HG02678 (cell line): ENCODE measurements around the gene ZNF398.
A peak's percentile ranks its signal among the peaks of the same experiment; 100 is the strongest.

Source experiments
- ATAC-seq: cut with Tn5 transposase; IDR thresholded peaks from one replicate; pipeline ENCODE4 v1.9.1; 2021; ENCODE audit warnings: mild to moderate bottlenecking, moderate library complexity; ENCODE audit not compliant: unreplicated experiment

ZNF398 gene

DNA sequence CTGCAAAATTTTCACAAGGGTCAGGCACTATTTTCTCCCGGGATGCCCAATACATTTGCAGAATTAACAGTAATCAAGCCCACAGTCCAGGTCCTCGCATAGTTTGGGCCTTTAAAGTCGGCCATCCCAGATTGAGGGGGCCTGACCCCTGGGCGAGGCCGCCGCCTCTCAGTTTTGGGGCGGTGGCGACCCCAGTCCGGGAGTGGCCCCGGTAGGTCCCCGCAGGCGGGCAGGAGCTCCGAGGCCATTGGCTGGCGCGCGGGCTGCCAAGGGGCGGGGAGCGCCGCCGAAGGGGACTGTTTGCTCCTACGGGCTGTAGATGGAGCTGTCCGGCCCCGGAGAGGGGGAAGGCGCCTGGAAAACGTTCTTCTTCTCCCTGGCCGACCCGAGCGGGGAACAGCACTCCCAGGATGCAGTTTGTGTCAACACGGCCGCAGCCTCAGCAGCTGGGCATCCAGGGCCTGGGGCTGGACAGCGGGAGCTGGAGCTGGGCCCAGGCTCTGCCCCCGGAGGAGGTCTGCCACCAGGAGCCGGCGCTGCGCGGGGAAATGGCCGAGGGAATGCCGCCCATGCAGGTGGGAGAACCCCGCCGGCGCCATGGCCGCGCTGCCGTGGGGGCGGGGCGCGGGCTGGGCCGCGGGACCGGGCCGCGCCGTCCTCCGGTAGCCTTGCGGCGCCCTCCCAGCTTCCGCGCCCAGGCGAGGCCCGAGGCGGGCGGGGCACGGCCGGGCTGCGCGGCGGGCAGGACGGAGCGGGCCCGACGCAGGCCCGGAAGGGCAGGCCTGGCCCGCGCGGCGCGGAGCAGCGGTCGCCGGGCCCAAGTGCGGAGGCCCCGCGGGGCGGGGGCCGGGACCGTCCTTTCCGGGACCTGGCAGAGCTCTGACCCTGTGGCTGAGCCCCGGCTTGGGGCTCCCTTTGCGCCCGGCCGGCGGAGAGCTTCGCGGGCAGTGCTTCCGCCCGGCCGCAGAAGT, 48.2 kb downstream of the ZNF398 start, which contains the start of gene ZNF282:
Gene ZNF282 (plus strand): TSS at position 367 of the 971 bp plus-strand sequence. CDS start 44 bp downstream, at position 411.
- peak; percentile 89 for ATAC-seq

DNA sequence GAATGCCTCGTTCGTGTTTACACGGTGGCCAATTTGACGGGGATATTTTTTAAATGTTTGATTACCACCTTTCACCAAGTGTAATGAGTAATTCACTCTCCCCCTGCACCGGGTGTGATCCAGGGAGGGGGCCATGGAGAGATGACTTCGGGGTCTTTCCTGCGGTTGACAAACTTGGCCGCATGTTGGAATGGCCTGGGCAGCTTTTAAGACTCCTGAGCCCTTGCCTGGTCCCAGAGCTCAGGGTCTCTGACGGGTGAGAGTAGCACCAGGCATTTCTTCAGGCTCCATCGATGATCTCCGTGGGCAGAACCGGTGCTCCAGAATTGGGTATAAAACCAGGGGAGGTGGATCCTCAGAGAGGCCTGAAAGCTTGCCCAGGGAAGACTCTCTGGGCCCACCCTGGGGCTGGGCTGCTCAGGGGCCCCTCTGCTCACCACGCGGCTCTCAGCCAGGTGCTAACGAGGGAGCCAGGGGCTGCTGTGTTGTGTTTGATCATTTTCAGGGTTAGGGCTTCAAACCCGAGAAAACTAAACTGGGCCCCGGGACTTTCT, 49.0 kb downstream of the ZNF398 start:
- ATAC-seq, result peak; percentile 8

DNA sequence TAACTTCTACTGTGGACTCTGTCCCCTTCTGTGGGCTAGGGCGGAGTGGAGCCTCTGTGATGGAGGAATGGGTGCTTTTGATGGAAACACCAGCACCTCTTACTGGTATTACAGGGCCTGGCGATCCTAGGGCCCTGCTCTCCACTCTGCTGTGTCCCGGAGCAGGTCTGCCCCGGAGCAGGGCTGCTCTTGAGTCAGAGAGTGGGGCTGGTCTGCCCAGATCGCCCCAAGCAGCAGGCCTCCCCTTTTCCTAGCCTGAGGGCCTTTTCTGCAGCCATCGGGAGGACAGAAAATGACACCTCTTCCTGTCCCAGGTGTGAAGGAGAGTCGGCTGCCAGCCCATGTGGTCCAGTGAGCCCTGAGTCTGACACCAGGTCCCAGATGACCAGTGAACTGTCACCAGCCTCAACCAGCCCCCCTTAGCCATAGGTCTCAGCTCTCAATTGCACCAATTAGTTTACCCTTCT, 49.5 kb downstream of the ZNF398 start:
- peak; percentile 12 for ATAC-seq

DNA sequence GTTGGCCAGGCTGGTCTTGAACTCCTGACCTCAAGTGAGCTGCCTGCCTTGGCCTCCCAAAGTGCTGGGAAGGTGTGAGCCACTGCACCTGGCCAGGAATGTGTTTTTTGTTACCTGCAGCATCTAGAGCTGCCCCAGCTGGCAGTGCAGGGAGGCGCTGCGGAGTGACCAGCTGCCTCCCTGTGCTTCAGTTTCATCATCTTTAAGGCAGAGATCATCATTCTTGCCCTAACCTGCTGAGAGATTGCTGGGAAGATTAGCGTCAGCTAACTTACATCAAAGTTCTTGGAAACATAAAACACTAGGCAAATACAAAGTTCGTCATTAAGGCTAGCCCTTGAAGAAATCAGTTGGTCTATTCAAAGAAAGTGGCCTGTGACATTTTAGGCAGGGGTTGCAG, 50.4 kb downstream of the ZNF398 start:
- no peak for ATAC-seq

DNA sequence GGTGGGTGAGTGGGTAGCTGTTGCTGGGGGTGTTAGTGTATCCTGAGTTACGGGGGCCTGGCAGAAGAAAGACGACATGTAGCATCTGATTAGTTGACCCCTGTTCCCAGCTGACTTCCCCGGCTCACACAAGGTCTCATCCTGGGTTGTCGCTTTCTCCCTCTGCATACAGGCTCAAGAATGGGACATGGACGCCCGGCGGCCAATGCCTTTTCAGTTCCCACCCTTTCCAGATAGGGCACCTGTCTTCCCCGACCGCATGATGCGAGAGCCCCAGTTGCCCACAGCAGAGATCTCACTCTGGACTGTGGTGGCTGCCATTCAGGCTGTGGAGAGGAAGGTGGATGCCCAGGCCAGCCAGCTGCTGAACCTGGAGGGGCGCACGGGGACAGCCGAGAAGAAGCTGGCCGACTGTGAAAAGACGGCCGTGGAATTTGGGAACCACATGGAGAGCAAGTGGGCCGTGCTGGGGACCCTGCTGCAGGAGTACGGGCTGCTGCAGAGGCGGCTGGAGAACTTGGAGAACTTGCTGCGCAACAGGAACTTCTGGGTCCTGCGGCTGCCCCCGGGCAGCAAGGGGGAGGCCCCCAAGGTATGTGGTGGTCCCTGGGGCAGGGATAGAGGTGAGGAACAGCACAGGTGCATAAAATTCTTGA, 51.0 kb downstream of the ZNF398 start:
- ATAC-seq, result no peak

DNA sequence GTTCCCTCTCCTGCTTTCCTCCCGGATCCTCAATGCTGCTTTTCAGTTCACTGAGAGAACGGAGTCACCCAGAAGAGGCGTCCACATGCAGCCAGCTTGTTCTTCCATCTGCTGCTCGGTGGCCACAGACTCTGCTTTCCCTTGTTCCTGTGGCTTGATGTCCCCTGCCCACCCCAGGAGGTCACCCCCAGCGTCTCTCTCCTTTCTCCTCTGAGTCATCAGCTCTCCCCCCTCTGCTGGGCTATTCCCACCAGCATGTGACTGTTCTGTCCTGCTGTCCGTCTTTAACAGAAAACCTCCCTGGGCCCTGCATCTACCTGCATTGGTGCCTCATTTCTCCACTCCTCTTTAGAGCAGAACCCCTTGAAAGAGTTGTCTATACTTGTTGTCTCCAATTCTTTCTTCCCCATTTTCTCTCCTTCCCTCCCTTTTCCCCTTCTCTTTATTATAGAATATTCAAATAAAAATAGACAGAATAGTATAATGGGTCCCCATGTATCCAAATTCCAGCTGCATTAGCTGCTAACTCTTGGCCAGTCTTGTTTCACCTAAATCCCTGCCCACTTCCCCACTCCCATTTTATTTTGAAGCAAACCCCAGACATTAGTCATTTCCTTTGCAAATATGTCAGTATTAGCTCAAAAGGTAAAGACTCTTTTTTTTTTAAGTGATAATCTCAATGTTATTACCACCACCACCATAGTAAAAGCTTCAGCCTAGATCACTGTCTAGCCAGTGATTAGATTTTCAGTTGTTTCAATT, 52.2 kb downstream of the ZNF398 start:
- no peak for ATAC-seq

DNA sequence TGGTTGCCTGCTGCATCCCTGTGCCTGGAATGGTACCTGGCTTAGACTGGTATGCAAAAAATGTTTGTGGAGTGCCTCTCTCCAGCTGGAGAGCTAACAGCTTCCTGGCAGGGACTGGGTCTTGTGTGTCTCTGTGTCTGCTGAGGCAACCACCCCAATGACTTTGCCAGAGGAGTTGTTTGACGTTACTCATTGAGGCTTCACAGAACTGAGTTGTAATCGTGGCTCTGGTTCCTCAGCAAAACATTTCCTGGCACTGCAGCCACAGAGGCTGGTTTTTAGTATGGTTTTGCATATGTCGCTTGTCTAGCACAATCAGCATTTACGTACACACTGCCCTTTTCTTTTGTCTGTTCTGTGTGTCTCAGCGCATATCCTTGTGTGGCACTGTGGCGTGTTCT, 55.6 kb downstream of the ZNF398 start:
- no peak for ATAC-seq

DNA sequence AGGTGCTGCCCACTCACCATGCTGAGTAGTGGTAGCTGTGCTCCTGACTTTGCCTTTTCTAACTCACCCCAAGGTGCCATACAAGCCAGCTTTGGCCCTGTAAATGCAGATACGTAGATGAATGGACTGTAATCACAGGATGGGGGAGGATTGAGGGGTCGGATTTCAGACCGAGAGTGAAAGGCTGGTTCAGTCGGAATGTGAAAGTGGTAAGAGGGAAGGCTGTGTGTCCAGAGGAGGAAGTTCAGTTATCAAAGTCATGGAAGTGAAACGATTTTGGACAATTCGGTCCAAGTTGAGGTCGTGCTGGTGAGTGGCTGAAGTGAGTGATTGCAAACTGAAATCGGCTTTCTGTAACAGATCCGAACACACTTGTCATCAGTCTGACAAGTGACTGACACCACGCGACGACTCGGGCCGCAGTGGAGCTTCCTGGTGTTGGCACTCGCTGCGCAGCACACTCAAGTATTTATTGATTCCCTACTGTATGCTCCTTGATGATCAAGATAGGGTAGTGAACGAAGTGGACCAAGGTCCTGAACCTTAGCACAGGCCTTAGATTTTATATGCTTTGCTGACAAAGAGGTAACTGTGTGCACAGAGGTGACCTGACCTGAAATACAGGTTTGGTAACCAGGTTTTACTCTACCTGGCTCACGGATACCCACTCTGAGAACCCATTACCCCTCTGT, 58.6 kb downstream of the ZNF398 start:
- no peak for ATAC-seq

DNA sequence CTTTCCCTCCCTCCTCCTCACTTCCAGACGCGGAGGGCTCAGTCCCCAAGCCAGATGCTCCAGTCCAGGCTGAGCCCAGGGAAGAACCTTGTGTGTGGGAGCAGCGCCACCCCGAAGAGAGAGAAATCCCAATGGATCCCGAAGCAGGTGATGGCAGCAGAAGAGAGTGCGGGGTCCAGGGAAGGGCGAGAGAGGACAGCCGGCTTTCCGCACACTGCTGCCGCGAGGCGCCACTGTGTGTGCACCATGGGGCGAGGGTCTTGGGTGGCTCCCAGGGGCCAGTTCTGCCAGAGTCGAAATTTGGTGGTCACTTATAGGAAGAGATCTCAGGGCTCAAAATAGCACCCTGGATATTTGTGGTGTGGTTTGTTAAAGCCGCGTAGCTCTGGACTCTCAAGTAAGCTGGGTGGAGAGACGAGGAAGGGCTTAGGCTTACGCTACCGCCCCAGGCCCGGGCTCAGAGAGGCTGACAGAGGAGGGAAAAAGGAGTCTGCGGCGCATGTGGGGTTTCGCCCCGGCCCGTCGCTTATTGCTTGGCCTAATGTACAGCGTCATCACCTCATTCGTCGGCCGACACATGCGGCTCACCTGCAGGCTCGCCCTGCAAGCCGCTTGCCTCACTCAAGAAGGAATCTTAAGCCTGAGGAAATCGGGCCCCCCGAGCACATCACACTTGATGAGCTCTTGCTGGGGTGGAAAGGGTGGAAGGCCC, 60.2 kb downstream of the ZNF398 start:
- no peak for ATAC-seq

DNA sequence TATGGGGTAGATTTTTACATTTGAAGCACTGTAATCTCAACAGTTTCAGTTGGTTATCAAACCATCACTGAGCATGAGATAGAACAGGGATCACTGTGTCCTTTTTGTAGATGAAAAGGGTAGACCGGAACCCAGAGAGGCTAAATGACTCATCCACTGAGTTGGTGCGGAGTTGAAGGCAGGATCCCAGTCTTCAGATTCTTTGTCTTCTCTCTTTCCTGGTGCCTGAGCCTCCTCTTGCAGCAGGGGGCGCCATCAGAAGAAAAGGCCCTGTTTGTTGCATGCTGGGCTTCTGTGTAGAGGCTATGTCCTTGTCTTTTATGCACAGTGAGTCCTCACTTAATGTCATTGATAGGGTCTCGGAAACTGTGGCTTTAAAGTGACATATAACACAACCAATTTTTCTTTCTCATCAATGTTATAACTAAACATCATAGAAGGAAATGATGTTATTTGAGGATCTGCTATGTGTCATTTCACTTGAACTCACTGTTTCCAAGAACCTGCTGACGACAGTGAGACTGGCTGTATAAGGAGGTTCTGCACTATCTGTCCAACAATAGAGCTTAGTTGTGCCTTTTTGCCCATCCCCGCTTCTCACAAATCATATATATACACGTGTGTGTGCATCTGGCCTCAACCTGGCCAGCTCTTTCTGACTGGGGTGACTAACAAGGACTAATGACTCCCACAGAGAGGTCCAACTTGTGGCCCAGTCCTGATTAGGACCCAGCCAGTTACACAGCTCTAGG, 62.4 kb downstream of the ZNF398 start:
- no peak for ATAC-seq

DNA sequence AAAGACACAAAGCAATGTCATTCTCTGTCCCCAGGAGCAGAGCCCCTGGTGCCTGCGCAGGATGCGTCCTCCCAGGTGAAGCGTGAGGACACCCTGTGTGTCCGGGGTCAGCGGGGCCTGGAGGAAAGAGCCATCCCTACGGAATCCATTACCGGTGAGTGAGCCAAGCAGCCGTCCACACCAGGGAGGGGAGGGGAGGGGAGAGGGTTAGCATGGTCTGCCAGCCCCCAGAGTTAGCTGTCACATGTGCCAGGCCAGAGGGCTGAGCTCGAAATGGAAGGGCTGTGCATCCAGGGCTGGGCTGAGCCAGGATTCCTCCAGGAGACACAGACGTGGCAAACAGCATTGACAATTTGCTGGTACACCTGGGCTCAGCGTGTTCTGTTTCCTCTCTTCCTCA, 63.3 kb downstream of the ZNF398 start:
- ATAC-seq, result no peak

DNA sequence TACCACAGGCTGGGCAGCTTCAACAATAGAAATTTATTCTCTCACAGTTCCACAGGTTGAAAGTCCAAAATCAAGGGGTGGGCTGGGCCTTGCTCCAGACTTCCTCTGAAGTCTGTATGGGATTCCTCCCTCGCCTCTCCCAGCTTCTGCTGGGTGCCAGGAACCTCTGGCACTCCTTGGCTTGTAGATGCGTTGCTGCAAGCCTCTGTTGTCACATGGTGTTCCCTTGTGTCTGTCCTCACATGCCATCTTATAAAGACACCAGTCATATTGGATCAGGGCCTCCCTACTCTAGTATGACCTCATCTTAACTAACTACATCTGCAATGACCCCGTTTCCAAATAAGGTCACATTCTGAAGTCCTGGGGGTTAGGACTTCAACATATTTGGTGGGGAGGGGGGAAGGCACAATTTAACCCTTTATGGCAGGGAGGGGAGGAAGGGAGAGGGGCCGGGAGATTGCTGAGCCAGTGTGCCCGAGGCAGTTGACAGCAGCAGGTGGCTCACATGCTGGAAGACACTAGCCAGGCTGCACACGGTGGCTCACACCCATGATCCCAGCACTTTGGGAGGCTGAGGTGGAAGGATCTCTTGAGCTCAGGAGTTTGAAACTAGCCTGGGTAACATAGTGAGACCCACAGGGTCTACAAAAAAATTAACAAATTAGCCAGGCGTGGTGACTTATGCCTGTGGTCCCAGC, 66.9 kb downstream of the ZNF398 start:
- ATAC-seq, result no peak

DNA sequence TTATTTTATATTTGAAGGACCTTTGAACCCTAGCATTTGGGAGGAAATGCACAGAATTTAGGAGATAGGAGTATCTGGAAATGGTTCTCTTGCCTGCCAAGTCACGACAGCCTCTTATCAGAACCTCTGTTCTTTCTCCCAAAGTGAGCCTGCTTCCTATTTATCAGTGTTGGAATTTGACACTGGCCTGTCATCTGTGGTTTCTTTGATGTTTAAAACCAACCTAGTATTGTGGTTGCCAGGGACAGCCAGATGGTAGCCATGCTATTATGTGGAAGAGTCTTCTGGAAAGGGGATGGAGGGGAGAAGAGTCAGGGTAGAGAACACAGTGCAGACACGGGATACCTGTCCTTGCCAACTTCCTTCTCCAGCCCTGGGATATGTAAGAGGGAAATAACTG, 69.1 kb downstream of the ZNF398 start:
- ATAC-seq, result no peak

DNA sequence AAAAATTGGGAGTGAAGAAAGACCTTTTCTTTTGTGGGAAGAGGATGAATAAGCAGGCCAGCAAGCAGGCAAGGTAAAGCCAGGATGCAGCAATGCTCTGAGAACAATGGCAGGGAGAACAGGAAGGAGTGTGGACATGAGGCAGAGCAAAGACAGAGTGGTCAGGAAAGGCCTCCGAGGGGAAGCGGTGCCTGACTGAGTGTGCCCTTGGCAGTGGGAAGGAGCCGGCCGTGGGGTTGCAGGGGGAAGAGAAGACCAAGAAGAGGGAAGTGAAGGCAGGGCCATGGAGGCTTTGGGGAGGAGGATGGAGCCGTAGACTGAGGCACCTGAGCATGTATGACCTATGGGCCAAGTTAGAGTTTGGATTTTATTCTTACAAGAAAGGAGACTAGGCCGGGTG, 70.3 kb downstream of the ZNF398 start:
- no peak for ATAC-seq

DNA sequence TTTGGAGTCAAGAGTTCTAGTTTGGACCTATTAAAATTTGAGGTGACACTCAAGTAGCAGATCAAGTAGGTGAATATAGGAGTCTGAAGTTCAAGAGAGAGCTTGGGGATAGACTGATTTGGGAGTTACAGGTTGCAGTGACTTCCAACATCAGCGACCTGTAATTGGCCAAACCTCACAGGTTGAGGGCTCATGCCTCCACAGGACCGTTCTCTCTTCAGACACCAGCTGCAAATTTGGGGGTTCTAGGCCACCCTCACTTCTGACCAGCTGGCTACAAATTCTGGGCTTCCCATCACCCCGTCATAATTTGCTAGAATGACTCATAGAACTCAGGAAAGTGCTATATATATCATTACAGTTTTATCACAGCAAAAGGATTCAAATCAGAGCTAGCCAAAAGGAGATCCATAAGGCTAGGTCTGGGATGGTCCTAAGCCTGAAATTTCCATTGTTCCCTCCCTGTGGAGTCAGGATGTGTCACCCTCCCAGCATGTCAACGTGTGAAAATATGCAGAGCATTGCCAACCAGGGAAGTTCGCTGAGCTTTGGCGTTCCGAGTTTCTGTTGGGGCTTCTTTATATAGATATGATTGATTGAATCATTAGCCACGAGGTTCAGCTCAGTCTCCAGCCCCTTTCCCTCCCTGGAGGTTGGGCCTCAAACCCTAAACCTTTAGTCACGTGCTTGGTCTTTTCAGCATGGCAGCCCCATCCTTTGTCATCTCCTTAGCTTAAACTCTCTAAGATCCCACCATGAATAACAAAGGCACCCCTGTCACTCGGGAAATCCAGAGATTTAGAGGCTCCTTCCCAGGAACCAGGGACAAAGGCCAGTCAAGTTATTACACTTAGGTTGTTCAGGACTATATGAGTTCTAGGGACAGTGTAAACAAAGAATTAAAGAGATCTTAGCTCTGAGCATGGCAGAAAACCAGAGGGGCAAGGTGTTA, 71.5 kb downstream of the ZNF398 start:
- ATAC-seq, result no peak

DNA sequence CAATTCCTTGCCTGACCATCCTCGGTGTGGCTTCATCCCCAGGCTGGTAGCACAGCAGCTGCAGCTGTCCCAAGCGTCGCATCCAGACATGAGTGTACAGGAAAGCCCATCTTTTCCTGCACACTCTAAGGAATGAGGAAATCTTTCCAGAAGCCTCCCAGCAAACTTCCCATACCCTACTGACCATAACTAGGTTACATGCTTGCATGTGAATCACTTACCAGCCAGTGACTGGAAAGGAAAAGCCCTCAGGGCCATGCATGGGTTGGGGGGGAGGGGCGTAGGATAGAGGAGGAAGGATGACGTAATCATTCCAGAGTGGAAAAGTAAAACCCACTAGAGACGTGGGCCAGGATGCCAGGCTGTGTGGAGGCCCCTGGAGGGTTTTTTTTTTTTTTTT, 73.3 kb downstream of the ZNF398 start:
- no peak for ATAC-seq

DNA sequence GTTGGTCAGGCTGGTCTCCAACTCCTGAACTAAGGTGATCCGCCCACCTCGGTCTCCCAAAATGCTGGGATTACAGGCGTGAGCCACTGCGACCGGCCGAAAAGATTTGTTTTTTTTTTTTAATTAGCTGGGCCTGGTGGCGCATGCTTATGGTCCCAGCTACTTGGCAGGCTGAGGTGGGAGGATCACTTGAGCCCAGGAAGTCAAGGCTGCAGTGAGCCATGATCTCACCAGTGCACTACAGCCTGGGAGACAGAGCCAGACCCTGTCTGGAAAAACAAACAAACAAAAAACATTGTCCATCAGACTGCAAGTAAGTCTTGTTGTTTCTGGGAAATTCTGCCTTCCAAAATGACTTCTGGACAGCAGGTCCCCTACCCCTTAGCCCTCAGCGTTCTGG, 75.9 kb downstream of the ZNF398 start:
- ATAC-seq, result no peak
